Erythroblast (primary cell): ENCODE measurements around the gene TSR3.

Source experiments
- GATA1 ChIP-seq: IDR thresholded peaks from 2 replicates; pipeline ENCODE4 v1.6.1; 2011; ENCODE audit warnings: low read depth, mild to moderate bottlenecking, control low read depth, low read length, moderate library complexity
- POLR2A ChIP-seq: IDR thresholded peaks from 2 replicates; pipeline ENCODE4 v1.6.1; 2011; ENCODE audit warnings: mild to moderate bottlenecking, low read length

GRCh38 chr16:1312903-1313302, 38.8 kb downstream of the TSR3 start:
- no peak for TF ChIP-seq POLR2A
- TF ChIP-seq GATA1, result no peak
